C4-2B (cell line): ENCODE measurements around the gene PTPN11.

Source experiments
- H3K27ac ChIP-seq: fragments of 450-650 bp; 2 replicates; pipeline ENCODE4 v1.5.1; 2017
- CTCF ChIP-seq: fragments of 450-650 bp; conservative IDR thresholded peaks from 2 replicates; pipeline ENCODE4 v1.5.1; 2017; ENCODE audit warnings: mild to moderate bottlenecking
- ZFX ChIP-seq: fragments of 450-650 bp; IDR thresholded peaks from 2 replicates; pipeline ENCODE4 v1.6.1; 2017

PTPN11 gene

GRCh38 chr12:112418608-112419296 is at the start of gene PTPN11:
Gene PTPN11 (plus strand): TSS chr12:112418947. CDS start chr12:112419112, 165 bp downstream.
- TF ChIP-seq ZFX = peak; percentile 85
- TF ChIP-seq CTCF = peak; percentile 60
- H3K27ac ChIP-seq = peak within 1 kb of the TSS; percentile 82

GRCh38 chr12:112370199-112370598 is 48.5 kb upstream of the PTPN11 start:
- TF ChIP-seq ZFX = no peak
- TF ChIP-seq CTCF = no peak
- H3K27ac ChIP-seq = no peak overlapping the region

GRCh38 chr12:112370868-112371510 is 47.8 kb upstream of the PTPN11 start:
- H3K27ac ChIP-seq = peak overlapping the region; percentile 16; the same call in 1 of the 2 replicates
- TF ChIP-seq ZFX = no peak
- TF ChIP-seq CTCF = no peak

GRCh38 chr12:112374166-112374740 is 44.5 kb upstream of the PTPN11 start:
- no peak for TF ChIP-seq CTCF
- no peak for TF ChIP-seq ZFX

GRCh38 chr12:112375105-112375504 is 43.6 kb upstream of the PTPN11 start:
- TF ChIP-seq CTCF (no peak), ZFX (no peak)
- no peak overlapping the region for H3K27ac ChIP-seq

More at GRCh38 chr12:112374166-112374740, 44.5 kb upstream of the PTPN11 start:
- no peak overlapping the region for H3K27ac ChIP-seq

- TF ChIP-seq ZFX = no peak
- TF ChIP-seq CTCF = no peak
- H3K27ac ChIP-seq = peak overlapping the region; percentile 90
These were observed 37.9 kb upstream of the PTPN11 start for GRCh38 chr12:112380663-112381405.
